HL-60 (cell line): ENCODE results near the gene HNRNPA3.

Experiments used
- GABPA ChIP-seq: IDR thresholded peaks from 2 replicates; pipeline ENCODE4 v1.6.1; 2012; ENCODE audit warnings: low read depth
- POLR2AphosphoS5 ChIP-seq: IDR thresholded peaks from 2 replicates; pipeline ENCODE4 v1.6.1; 2012; ENCODE audit warnings: low read depth
- SPI1 ChIP-seq: IDR thresholded peaks from 2 replicates; pipeline ENCODE4 v1.6.1; 2012; ENCODE audit warnings: low read depth, mild to moderate bottlenecking, borderline replicate concordance
- TF ChIP-seq, protein P1 (sequence below): IDR thresholded peaks from one replicate; pipeline ENCODE4 v1.5.1; 2011; ENCODE audit warnings: low read length, control low read depth, inconsistent platforms; ENCODE audit not compliant: insufficient read depth
- TF ChIP-seq, protein P2 (sequence below): IDR thresholded peaks from 2 replicates; pipeline ENCODE4 v1.6.1; 2012; ENCODE audit warnings: low read depth; ENCODE audit not compliant: insufficient replicate concordance

DNA sequence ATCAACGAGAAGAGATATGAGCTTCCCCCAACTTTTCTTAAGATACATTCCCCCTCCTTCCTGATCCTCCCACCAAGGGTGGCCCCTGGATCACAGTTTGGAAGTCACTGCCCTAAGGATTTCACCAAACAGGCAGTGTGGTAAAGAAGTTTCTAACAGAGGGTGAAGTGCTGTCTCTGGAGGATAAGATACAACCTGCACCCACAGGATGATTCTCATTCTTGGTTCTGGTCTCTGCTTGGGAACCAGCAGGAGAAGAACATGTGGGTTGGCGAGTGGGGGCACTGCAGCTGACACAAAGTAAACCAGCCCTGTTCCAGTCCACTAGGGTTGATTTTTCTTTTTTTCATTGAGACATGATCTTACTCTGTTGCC lies 42.6 kb downstream of the HNRNPA3 start:
- TF ChIP-seq, protein P1, sequence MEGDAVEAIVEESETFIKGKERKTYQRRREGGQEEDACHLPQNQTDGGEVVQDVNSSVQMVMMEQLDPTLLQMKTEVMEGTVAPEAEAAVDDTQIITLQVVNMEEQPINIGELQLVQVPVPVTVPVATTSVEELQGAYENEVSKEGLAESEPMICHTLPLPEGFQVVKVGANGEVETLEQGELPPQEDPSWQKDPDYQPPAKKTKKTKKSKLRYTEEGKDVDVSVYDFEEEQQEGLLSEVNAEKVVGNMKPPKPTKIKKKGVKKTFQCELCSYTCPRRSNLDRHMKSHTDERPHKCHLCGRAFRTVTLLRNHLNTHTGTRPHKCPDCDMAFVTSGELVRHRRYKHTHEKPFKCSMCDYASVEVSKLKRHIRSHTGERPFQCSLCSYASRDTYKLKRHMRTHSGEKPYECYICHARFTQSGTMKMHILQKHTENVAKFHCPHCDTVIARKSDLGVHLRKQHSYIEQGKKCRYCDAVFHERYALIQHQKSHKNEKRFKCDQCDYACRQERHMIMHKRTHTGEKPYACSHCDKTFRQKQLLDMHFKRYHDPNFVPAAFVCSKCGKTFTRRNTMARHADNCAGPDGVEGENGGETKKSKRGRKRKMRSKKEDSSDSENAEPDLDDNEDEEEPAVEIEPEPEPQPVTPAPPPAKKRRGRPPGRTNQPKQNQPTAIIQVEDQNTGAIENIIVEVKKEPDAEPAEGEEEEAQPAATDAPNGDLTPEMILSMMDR = no peak
- TF ChIP-seq POLR2AphosphoS5 (no peak), GABPA (no peak), SPI1 (no peak)
- TF ChIP-seq, protein P2, sequence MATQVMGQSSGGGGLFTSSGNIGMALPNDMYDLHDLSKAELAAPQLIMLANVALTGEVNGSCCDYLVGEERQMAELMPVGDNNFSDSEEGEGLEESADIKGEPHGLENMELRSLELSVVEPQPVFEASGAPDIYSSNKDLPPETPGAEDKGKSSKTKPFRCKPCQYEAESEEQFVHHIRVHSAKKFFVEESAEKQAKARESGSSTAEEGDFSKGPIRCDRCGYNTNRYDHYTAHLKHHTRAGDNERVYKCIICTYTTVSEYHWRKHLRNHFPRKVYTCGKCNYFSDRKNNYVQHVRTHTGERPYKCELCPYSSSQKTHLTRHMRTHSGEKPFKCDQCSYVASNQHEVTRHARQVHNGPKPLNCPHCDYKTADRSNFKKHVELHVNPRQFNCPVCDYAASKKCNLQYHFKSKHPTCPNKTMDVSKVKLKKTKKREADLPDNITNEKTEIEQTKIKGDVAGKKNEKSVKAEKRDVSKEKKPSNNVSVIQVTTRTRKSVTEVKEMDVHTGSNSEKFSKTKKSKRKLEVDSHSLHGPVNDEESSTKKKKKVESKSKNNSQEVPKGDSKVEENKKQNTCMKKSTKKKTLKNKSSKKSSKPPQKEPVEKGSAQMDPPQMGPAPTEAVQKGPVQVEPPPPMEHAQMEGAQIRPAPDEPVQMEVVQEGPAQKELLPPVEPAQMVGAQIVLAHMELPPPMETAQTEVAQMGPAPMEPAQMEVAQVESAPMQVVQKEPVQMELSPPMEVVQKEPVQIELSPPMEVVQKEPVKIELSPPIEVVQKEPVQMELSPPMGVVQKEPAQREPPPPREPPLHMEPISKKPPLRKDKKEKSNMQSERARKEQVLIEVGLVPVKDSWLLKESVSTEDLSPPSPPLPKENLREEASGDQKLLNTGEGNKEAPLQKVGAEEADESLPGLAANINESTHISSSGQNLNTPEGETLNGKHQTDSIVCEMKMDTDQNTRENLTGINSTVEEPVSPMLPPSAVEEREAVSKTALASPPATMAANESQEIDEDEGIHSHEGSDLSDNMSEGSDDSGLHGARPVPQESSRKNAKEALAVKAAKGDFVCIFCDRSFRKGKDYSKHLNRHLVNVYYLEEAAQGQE = no peak
